NCI-H2171 treated with DMSO at 0.1 percent for 48 hours (cell line): ENCODE results near the gene PLAC9.

Experiments
- DNase-seq: peaks from one replicate; lab custom pipeline; 2025; lab: John Stamatoyannopoulos, UW

The PLAC9 gene

DNA sequence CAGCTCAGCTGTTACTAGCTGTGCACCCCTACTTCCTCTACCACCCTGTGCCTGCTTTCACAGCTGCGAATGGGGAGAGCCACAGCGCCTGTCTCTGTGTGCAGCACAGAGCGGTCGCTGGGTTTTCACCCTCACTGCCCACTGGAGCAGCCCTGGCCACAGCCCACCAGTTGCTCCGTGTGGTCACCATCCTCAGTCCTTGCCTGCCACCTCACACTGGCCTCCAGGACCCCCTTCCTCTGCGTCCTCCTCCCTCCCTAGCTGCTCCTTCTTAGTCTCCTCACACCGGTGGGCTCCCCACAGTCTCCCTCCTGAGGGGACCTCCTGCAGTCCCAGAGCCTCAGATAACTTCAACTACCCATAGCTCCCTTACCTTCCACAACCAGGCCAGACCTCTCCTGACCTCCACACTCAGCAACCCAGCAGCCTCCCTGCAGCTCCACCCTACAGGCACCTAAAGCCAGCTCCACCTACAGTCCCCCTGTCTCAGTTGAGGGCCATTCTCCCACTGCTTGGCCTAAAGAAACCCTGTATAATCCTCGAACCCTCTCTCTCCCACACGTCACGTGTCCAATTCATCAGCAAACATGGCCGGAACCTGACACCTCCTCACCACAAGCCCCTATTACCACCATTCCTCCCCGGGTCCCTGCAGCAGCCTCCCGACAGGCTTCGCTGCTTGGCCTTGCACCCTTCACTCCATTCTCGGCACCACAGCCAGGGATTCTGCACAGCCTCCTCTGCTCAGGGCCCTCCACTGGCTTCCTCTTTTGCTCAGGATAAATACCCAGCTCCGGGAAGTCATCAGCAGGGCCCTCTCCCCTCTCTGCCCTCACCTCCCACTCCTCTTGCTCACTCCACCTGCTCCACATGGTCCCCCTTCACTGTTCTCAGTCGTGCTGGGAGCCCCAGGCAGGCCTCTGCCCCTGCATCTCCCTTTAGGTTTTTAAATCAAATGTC lies 28.1 kb downstream of the PLAC9 start:
- no peak for DNase-seq

DNA sequence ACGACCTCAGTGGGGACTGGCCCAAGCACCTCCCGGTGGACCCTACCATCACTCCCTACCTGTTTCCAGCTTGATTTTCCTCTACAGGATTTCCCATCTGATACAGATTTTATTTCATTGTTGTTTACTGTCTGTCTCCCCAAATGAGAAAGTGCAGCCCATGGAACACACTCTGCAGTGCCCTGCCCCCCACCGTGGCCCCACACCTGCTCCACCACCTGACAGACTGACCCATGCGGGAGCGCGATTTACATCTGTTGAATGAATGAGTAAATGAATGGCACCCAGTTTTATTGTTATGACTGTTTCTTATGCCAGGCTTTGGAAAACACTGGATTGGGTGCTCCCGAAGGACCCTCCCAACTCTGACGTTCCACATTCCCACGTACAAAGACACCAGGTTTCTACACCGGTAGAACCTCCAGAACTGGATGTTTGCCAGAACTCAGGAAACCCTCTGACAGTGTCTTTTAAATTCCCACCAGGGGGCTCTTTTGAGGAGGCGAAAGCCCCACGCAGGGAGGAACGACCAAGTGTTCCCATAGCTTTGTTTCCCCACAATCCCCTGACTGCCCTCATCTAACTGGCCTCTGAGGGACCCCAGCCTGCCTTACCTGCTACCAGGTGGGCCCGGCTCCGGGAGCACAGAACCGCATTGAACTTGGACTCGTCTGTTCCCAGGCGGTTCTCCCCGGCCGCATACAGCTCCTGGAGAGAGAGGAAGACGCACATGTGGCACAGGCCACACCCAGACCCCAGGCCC lies 29.0 kb downstream of the PLAC9 start:
- peak; percentile 7 for DNase-seq

DNA sequence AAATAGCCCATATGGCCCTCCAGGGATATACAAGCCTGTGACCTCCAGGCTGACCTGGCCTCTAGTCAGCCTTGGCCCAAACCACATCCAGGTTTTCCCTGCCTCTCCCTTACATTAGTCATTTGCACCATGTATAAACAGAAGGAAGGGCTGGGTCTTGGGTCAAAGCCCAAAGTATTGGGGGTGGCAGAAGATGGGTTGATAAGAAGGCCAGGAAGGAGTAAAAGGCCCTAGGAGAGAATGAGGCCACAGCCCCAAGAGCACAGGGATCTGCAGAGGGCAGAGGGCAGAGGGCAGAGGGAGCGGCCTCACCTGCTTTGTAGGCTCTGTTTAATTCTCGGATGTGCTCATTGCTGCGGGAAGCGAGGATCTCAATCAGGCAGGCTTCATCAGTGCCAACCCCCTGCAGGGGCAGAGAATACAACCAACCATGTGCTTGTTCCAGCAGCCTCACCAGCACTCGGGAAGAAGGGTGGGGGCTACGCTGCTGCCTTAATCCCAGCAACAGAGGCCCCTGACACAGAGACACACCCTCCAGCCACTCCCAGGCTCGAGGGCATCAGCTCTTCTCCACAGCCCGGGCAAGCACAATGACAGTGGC lies 31.3 kb downstream of the PLAC9 start:
- DNase-seq = no peak

DNA sequence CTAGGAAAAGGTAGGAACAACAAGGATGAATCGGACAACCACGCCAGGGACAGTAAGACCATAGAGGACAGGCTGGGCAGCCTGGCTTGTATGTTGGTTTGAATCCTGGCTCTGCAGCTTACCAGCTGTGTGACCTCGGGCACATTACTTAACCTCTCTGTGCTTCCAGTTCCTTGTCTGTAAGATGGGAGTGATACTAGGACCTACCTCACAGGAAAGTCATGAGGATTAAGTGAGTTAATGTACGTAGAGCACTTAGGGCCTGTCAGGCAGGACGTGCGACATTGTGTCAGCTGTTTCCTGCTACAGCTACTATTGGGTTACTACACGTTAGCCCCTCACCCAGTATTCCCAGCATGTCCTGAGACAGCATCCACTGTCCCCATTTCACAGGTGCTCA lies 32.1 kb downstream of the PLAC9 start:
- no peak for DNase-seq

DNA sequence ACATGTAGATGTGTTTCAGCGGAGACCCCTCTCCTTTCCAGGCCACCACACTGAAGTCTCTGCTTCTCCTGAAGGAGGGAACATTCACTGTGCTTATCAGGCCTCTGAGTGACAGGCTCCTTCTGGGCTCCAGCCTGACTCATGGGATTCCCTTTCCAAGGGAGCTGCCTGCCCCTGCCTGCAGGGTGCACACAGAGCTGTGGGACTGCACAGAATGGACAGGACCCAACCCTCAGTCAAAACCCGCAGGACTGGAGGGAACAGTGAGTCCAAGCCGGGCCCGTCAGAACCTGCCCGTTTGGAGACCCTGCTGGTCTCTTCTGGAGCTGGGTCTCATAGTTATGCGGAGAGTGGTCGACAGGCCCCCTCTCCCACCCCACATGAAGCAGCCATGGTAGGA lies 32.6 kb downstream of the PLAC9 start:
- DNase-seq = no peak

DNA sequence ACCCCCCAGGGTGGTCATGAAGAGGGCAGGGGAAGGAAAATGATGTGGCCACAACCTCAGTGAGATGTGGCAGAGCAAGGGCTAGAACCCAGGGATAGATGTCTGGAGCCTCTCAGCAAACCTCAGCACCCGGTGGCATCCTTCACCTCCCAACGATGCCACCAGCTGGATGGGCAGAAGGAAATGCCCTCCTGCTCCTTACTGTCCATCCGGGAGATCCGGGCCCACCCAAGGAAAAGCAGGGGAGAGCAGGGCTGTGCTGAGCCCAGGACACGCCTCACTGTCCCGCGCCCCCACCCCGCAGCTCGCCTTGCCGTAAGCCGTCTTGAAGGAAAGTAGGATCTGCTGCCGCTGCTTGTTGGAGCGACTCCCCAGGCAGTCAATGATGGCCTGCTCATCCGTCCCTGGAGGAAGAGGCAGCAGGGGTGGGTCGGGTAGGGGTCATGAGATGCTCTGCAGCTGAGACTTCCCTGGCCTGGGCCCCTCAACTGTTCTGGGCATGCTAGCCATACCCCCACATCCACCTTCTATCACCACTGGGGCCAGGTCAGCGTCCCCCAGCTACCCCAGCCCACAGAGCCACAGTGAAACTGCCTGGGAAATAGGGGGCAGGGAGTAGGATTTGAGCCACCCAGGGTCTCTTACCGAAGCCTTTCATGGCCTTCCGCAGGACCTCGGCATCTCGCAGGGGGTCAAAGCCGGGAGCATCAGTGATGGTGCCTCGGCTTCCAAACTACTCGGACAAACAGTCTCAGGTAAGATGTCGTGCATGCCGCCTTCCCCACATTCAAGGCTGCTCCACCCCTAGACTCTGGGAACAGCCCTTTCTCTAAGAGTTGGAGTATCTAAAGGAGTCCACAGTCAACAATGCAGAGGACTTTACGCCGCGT lies 34.3 kb downstream of the PLAC9 start:
- DNase-seq = no peak

DNA sequence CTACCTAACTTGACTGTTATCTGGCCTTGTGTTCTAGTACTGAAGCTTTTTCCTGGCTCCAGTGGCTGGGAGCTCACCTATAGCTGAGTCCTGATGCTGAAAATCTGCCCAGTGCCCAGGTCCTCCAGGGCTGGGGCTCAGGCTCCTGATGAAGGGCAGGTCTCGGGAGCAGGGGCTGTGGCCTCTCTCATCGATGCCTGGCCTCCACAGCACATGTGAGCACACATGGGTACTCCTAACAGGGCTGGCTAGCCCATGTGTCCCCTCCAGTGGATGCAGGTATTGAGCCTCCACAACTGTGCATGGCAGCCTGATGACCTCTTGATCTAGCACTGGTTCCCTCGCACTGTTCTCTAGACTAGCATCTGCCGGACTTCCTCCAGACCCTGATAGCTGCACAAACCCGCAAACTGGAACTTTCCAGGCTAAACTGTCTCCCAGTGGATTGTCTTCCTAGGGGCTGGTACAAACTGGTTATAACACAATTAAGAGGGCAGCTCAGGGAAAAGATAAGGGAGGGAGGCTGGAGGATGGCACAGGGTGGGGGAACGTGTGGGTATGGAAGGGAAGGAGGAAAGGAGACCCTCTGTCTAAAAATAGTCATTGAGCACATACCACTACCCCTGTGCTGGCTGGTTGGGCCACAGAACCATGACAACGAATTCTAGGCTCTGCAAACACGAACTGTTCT lies 35.1 kb downstream of the PLAC9 start:
- DNase-seq = no peak

DNA sequence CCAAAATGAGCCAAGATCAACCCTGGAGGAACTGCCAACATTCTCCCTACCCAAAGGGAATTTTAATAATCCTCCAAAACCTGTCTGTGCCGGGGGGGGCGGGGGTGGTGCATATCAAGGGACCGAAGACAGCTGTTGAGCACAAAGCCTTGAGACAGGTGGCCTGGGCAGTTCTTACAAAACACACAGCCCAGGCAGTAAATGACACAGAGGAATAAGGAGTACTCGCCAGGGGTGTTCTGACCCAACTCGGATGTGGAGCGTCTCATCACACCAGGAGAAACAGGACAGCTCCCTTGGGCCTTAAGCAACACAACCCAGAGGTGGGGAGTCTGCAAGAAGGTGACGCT lies 35.6 kb downstream of the PLAC9 start:
- no peak for DNase-seq

DNA sequence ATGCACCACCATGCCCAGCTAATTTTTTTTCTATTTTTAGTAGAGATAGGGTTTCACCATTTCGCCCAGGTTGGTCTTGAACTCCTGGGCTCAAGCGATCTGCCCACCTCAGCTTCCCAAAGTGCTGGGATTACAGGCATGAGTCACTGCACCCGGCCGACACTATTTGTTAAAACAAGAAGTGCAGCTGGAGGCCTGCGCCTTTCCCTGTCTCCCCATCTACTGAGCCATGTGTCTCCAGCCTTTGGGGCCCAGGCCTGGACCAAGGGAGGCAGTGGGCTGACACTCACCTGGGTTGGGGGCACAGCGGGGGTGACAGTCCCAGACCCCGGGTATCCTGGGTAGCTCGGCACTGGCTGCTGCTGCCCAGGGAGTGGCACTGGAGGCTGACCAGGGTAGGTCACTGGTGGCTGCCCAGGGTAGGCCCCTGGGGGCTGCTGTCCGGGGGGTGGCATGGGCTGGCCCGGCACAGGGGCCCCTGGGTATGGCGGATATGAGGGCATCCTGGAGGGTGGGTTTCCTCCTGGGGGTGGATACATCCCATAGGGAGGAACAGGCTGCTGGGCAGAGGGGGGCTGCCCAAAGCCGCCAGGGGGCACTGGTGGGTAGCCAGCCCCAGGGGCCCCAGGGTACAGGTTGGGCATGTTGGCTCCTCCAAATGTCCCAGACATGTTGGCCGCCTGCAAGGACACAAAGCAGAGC lies 36.3 kb downstream of the PLAC9 start:
- DNase-seq = no peak

DNA sequence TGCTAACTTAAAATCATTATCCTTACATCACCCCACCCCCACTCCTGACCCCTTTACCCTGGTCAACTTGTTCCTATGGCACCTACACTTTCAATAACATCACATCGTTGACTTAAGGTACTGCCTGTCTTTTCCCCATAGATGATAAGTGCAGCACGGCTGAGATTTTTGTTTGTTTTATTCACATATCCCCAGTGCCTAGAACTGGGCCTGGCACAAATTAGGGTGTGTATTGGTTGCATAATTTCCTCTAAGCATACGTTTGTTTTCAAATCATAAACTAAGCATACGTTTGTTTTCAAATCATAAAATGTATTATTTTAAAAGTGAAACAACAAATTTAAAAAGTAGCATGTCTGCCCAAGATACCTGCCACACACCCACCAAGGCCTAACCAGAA lies 37.5 kb downstream of the PLAC9 start:
- no peak for DNase-seq

DNA sequence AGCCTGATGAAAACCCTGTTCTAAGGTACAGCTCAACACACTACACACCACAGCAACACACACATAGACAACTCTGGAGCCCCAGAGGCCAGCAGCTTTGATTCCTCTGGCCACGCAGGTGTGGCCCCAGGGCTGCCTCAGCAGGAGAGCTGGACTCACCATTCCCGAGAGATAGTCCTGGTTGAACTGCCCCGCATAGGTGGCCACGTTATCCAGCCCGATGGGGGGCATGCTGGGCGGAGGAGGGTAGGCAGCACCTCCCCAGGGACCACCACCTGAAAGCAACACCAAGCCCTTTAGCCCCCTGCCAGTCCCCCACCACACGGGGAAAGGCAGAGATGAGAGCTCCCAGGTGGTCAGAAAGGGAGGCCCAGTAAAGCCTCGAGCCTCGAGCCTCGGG lies 38.1 kb downstream of the PLAC9 start:
- DNase-seq = no peak

DNA sequence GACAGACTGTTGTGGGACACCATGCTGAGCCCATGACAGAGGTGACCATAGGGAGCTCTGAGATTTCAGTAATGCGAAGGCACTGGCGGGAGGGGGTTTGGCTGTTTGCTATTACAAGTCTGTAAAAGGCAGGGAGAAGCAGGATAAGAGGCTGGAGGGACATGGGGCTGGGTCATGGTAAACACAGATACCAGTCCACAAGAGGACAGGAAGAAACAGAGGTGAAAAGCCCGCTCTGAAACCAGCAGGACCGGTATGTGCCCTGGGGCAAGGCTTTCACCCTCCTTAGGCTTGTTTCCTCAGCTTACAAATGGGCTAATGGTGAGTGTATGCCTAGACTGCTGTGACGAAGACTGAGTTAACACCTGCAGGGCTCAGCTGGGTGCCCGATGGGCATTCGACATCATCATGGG lies 38.7 kb downstream of the PLAC9 start:
- no peak for DNase-seq

DNA sequence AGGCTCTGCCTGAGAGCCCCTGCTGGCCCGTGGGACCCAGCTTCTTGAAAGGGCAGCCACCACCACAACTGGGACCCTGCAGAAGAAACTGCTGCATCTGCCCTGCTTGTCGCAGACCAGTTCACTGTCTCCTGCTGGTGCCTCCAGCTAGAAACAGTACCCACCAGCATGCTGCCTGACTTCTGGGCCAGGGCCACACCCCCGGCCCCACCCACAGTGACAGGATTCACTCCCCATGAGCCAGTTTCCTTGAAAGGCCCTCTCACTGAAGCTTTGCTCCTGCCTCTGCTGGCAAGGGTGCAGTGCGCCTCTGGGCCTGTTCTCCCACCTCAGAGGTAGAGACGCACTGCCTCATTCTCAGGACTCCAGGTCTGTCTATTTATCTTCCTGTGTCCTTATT lies 40.4 kb downstream of the PLAC9 start:
- DNase-seq = no peak

DNA sequence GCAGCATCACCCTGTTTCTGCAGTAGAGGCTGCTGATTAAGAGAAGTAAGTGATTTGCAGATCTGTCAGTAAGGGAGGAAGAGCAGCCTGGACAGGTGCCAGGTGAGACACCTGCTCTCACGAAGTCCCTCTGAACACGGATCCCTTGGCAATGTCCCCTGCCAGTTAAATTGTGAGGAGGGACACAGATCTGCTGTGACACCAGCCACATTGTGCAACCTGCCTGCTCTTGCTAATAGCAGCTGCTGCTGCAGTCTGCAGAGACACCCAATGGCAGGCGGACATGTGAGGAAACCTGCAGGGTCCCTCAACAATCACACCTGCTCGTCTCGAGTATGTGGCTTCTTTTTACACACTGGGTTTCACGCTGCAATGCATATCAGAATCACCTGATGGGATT lies 40.9 kb downstream of the PLAC9 start:
- DNase-seq = peak; percentile 86

DNA sequence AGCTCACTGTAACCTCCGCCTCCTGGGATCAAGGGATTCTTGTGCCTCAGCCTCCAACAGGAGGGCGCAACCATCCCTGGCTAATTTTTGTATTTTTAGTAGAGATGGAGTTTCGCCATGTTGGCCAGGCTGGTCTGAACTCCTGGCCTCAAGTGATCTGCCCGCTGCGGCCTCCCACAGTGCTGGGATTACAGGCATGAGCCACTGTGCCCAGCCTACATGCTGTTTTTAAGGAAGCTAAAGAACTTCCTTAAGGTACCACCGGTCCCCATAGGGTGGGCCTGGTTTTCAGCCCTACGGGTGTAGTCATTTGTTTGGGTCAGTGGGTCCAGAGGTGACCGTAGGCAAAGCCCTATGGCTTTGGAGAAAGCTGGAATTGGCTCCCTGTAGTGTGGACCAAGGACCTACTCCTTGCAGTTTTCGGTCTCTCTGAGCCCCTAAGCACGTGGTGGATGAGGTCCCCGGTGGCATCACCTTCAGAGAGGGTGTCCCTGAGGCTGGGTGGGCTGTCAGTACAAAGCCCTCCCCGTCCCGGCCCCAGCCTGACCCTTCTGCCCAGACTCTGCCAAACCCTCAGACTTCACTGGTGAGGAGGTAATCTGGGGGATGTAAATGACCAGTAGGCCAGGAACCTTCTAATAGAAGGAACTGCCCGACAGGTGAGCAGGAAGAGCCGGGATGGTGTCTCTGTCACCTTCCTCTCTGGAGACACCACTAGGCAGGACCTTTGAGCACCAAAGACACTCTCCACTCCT lies 42.3 kb downstream of the PLAC9 start:
- DNase-seq = no peak

DNA sequence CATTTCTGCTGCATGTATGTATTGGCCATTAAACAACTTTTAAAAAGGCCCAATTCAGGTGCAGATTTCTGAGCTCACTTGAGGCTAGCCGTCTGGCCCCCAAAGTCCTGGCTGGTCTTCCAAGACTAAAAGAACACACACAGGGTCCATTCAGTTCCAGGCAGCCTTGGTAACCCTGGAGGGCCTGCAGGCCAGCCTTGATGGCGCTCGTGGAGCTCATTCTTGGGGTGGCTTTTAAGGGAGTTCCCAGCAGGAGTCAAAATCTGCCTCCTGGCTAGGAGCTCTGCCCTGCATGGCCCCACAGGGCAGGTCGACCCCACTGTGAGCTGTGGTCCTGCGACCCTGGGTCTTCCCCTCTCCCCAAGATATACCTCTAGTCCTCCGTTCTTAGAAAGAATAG lies 44.0 kb downstream of the PLAC9 start:
- no peak for DNase-seq

DNA sequence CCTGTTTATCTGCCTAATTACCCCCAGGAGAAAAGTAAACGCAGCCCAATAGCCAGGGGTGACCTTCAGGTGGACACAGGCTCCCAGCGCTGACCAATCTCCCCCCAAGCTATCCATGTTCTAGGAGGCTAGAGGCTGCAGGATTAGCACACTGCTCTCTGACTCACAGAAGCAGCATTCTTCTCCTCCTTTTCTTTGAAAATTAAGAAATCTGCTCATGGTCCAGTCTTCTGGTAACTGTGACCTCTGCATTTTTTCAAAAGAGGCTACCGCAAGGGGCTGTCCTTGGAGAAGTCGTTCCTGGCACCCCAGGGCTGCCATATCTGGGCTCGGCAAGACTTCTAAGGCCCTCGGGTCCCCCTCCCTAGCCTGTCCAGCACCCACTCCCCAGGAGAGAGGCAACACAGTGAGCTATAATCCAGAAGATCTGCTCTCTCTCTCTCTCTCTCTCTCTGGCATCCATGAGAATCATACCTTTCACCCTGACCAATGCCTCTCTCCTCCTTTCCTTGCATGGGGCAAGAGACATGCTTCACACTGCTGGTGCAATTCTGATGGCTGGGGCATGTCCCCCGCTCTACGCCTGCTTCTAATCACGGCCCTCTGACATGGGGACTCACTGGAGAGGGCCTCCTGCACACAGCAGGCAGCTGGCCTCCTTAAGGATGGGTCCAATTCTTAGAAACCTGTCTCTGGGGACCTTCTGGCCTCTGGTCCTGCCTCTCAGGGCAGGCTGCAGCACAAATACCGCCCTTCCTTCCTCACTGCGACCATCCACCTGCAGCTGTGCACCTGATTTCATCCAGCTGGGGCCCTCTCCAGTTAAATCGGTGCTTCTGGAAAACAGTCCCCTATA lies 45.5 kb downstream of the PLAC9 start:
- no peak for DNase-seq

DNA sequence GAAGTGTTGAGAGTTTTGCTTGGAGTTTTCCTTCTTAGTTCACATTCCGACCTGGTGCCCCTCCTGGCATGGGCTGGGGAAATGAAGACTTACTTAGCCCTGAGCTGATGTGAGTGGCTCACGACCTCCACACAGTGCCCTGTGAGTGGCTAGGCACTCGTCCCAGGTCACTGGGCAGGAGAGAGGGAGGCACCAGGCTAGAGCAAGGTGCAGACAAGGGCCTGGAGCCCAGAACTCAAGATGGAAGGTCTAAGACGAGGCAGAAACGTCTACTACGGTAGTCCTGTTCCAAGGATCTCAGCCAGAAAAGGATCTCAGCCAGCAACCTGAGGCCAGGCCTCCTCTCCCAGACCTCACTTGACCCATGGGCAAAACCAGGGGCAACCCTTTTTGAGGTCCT lies 50.5 kb downstream of the PLAC9 start:
- no peak for DNase-seq

DNA sequence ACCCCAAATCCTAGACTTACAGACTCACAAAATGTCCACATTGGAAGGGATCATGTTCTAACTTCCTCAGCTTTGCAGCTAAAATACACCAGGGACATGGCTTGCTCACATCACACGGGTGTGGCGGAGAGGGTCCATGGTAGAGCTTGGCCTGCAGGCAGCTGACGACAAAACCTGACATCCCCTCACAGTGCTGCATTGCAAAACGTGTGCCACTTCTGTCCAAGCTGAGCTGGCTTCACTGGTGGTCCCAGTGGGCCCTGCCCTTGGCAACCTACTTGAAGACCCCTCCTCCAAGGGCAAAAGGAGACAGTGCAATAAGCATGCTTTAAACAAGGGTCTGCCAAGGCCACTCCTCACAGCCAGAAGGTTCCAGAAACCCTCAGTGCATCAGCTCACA lies 50.9 kb downstream of the PLAC9 start:
- no peak for DNase-seq
